ENCODE measurements around the gene ADAMTS4.

ADAMTS4 gene

DNA sequence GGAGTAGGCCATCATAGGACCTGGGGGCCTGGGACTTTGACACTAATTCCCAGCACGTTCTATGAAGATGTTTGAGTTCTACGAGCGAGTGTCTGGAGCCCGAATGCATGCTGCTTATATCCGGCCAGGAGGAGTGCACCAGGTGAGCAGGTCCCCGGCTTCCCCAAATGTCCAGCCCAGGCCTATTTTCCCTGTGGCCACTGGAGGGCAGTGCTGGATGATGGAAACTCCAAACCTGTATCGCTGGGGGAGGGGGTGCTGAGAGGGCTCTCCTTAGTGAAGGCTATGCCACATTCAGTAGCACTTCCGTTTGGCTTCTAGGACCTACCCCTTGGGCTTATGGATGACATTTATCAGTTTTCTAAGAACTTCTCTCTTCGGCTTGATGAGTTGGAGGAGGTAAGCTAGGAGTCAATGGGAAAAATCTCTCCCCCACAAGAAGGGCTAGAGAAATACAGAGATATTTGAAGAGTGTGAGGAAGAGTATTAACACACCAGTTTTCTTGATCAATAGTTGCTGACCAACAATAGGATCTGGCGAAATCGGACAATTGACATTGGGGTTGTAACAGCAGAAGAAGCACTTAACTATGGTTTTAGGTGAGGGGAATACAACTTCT is 11.0 kb upstream of the ADAMTS4 start:
- no peak overlapping the region for H3K4me3 ChIP-seq (replicated peaks; ENCODE audit: low read depth, low read length)
- no peak for DNase-seq (ENCODE audit: extremely low read depth, low read depth)
- TF ChIP-seq, protein P1, sequence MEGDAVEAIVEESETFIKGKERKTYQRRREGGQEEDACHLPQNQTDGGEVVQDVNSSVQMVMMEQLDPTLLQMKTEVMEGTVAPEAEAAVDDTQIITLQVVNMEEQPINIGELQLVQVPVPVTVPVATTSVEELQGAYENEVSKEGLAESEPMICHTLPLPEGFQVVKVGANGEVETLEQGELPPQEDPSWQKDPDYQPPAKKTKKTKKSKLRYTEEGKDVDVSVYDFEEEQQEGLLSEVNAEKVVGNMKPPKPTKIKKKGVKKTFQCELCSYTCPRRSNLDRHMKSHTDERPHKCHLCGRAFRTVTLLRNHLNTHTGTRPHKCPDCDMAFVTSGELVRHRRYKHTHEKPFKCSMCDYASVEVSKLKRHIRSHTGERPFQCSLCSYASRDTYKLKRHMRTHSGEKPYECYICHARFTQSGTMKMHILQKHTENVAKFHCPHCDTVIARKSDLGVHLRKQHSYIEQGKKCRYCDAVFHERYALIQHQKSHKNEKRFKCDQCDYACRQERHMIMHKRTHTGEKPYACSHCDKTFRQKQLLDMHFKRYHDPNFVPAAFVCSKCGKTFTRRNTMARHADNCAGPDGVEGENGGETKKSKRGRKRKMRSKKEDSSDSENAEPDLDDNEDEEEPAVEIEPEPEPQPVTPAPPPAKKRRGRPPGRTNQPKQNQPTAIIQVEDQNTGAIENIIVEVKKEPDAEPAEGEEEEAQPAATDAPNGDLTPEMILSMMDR (IDR thresholded peaks at IDR 0.05; ENCODE audit: low read depth, low read length, missing control alignments), result peak; percentile 94

DNA sequence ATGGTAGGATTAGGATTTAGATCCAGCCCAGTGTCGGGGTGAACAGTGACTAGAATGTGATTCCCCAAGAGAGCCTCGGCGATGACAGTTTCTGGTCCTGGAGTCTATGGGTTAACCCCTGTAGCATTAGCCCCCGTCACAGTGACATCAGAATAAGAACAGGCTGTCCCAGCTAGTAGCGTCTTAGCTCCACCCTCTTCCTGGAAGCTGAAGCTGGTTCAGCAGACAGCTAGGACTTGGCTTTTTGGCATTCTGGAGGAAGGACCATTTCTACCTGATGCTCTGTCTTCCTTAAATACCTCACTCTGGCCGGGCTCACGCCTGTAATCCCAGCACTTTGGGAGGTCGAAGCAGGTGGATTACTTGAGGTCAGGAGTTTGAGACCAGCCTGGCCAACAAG is 8.3 kb upstream of the ADAMTS4 start:
- H3K4me3 ChIP-seq (replicated peaks; ENCODE audit: low read depth, low read length), result no peak overlapping the region
- DNase-seq (ENCODE audit: extremely low read depth, low read depth), result no peak
- TF ChIP-seq, protein P1 (IDR thresholded peaks at IDR 0.05; ENCODE audit: low read depth, low read length, missing control alignments), result no peak

DNA sequence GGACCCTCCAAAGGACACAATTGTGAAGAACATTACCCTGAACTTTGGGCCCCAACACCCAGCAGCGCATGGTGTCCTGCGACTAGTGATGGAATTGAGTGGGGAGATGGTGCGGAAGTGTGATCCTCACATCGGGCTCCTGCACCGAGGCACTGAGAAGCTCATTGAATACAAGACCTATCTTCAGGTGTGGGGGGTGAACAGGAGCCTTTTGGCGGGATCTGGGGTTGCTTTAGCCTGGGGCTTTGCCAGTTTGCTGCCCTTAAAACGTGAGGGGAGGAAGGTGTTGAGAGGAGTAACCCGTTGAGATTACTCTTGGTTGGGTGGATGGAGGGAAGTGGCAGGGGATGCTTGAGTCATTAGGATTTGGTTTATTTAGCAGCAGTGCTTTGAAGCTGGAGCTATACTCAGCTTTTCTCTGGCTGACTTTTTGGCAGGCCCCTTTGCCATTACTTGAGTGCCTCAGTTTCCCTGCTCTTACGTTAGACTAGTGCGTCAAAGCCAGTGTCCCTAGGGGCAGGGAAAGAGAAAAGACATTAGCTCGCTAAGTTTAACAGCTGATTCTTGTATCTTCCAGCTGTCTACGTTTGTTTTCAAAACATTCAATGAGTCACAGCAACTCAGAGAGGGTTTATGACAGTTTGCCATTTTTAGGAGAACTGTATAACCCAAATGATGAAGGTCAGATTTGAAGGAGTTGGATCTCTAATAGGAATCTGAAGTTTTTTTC is 7.7 kb upstream of the ADAMTS4 start:
- TF ChIP-seq, protein P1 (IDR thresholded peaks at IDR 0.05; ENCODE audit: low read depth, low read length, missing control alignments), result no peak
- DNase-seq (ENCODE audit: extremely low read depth, low read depth), result no peak
- H3K4me3 ChIP-seq (replicated peaks; ENCODE audit: low read depth, low read length), result no peak overlapping the region

DNA sequence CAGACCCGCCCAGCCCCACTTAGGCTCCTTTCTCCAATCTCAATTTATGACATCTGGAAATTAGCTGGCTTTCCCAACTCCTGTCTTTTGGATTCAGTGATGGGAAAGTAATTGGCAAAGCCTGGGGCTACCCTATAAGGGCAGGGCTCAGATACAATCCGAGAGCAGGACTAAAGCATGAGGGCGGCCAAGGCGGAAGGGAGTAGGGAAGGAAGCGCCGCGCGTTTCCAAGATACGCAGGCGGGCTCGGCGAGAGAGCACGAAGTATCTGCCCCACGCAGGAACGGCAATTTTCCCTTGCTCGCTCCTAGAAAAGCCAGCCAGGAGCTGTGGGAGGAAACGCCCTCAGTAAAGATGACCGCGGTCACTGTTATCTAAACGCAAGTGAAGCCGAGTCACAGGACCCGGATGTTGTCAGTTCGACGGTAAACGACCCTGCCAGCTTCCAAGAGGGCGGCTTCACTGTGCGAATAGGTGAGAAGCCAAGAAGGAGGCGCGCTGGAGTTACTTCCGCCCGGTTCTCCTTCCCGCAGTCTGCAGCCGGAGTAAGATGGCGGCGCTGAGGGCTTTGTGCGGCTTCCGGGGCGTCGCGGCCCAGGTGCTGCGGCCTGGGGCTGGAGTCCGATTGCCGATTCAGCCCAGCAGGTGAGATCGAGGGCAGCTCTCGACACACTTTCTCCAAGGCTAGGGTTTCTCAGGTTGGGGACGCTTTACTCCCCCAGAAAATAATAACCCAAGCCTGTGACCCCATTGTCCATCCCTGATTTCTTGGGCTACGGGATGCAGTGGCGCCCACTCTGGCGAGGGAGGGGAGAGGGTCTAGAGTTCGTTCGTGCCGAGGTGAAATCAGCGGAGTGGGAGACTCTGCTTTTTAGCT is 3.2 kb upstream of the ADAMTS4 start, which contains the start of gene NDUFS2:
NDUFS2 (plus strand) TSS at position 532 of the 877 bp plus-strand sequence; CDS start at position 551, 19 bp downstream.
- peak; percentile 98 for DNase-seq (ENCODE audit: extremely low read depth, low read depth)
- H3K4me3 ChIP-seq (replicated peaks; ENCODE audit: low read depth, low read length), result peak within 1 kb of the TSS; percentile 85
- TF ChIP-seq, protein P1 (IDR thresholded peaks at IDR 0.05; ENCODE audit: low read depth, low read length, missing control alignments), result no peak

DNA sequence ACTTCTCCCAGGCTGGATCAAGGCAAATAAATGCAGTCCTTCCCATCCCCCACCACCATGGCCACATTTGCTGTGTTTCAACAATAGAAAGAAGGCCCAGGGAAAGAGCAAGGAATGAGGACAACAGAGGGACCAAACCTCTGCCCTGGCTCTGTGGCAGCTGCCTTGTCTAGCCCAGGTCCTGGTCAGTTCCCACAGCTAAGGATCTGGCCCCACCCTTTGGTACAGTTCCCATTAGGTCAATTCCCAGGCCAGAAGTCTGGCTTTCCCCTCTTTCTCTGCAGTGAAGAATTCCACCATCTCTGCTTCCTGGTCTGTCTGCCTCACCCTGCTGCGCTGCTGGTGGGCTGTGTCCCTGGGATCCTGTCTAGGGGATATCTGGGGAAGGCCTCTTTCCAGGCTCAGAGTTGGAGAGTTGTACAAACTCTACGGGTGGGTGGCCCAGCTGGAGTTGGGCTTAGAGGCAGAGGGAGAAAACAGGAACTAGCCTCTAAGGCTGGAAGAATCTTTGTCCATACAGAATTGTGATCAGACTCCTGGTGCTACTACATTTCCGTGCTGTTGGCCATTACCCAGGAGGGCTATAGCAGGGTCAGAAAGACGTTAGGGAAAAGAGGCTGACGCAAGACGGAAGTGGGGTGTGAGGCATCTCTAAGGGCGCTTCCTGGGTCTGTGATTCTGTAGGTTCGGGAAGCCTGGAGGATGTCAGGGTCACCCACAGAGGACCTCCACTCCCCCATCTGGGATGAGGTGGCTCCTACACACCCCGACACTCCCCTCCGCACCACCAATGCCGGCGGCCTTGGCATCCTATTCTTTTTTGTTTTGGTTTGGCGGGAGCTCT is 2.4 kb upstream of the ADAMTS4 start:
- peak overlapping the region; percentile 85 for H3K4me3 ChIP-seq (replicated peaks; ENCODE audit: low read depth, low read length)
- peak; percentile 52 for DNase-seq (ENCODE audit: extremely low read depth, low read depth)
- TF ChIP-seq, protein P1 (IDR thresholded peaks at IDR 0.05; ENCODE audit: low read depth, low read length, missing control alignments), result no peak

All from HFF-Myc (cell line).